ENCODE measurements around the gene TCEA3. TPM values are rescaled to one million over a fixed set of nuclear protein-coding genes. Genes with fewer than 3 reads are reported as not detected.

TCEA3 gene
- total and polyA plus RNA-seq, 2 of the 4 experiments (the other 2 are of a cell fraction), result 3.0 to 6.3 TPM

- no peak overlapping the region for H2AK5ac ChIP-seq (ENCODE audit: low read depth, low read length)
- H3K79me1 ChIP-seq (ENCODE audit: low read depth in 1 of 2, low read length in 2 of 2), result no peaks in the 10 kb centered on the region
- POLR2A ChIA-PET (ENCODE audit: unreplicated experiment), result no interaction called here
- no peak overlapping the region for H3K4ac ChIP-seq (ENCODE audit: low read depth, low read length)
- ATAC-seq (ENCODE audit: low read depth), result no peak
- H3K4me1 ChIP-seq (ENCODE audit: control insufficient read depth, insufficient read depth, low read length), result peaks cover 2% of the 10 kb centered on the region; the same call in 1 of the 2 replicates
- H2BK20ac ChIP-seq (ENCODE audit: low read depth, low read length), result no peak overlapping the region
- no peak for DNase-seq
- no peak overlapping the region for H2AK9ac ChIP-seq (replicated peaks; ENCODE audit: low read depth, low read length, poor library complexity)
- H2BK120ac ChIP-seq (ENCODE audit: low read depth, low read length), result no peak overlapping the region
- H3K27ac ChIP-seq (ENCODE audit: insufficient read depth, low read length), result no peak overlapping the region
- H3K56ac ChIP-seq (ENCODE audit: extremely low read depth, insufficient read depth, low read length), result no peak overlapping the region
- no peak overlapping the region for H3K14ac ChIP-seq (replicated peaks; ENCODE audit: low read depth, low read length)
- H2AFZ ChIP-seq (replicated peaks; ENCODE audit: low read length, poor library complexity), result no peak overlapping the region
- no peak overlapping the region for H3K9ac ChIP-seq (ENCODE audit: low read depth, low read length)
- CTCF ChIA-PET, result no interaction called here
- intact Hi-C loops (cut with micrococcal nuclease) (no loop called here), in situ Hi-C loops (cut with MboI; ENCODE audit: low sequenced_read_pairs) (no loop called here), dilution Hi-C loops (cut with HindIII; ENCODE audit: low sequenced_read_pairs, unreplicated experiment) (no loop called here)
- no peak overlapping the region for H4K8ac ChIP-seq (ENCODE audit: low read depth in 2 of 2, low read length in 2 of 2)
- no TSS peak for BruUV-seq (replicated peaks)
- no peak overlapping the region for H2BK15ac ChIP-seq (ENCODE audit: low read depth, low read length)
- no peak overlapping the region for H2BK5ac ChIP-seq (ENCODE audit: low read depth, low read length, poor library complexity, severe bottlenecking)
- no peaks in the 10 kb centered on the region for H3K9me1 ChIP-seq (ENCODE audit: insufficient read depth, low read length)
- no peaks in the 10 kb centered on the region for H3K9me3 ChIP-seq (ENCODE audit: control insufficient read depth, insufficient read depth, low read length)
- H3K4me2 ChIP-seq (ENCODE audit: low read depth, low read length), result no peak overlapping the region
- peaks cover 28% of the 10 kb centered on the region for H3K36me3 ChIP-seq (ENCODE audit: control insufficient read depth, insufficient read depth, low read length)
- no peaks in the 10 kb centered on the region for H4K20me1 ChIP-seq (ENCODE audit: insufficient read depth, low read length)
- TF ChIP-seq RAD21 (IDR thresholded peaks at IDR 0.05; ENCODE audit: low read length) (no peak), POLR2A (IDR thresholded peaks at IDR 0.05; ENCODE audit: low read depth, low read length) (no peak), CHD1 (IDR thresholded peaks at IDR 0.05; ENCODE audit: low read depth, low read length) (no peak), CEBPB (IDR thresholded peaks at IDR 0.05; ENCODE audit: low read depth, low read length) (no peak)
- WGBS, 2 experiments (ENCODE audit: extremely low coverage in 2 of 2, insufficient read length in 1 of 2), result 94% methylated on average over 2 of the region's 3 CpGs; no CpG with 5 or more reads in 1 of the 2 experiments
- H4K5ac ChIP-seq (ENCODE audit: low read depth, low read length), result no peak overlapping the region
- no peak overlapping the region for H3K18ac ChIP-seq (ENCODE audit: low read depth, low read length)
- no peaks in the 10 kb centered on the region for H3K27me3 ChIP-seq (ENCODE audit: control insufficient read depth, insufficient read depth, low read length)
- no peak overlapping the region for H3K23ac ChIP-seq (ENCODE audit: low read depth, low read length)
- no peak overlapping the region for H4K91ac ChIP-seq (ENCODE audit: insufficient read depth, low read depth, low read length)
- H3K4me3 ChIP-seq (ENCODE audit: insufficient read depth, low read depth, low read length), result no peak overlapping the region
These were observed 18.2 kb upstream of the TCEA3 start for GRCh38 chr1:23442751-23443150.

Measured in IMR-90 (cell line).